Osteoblast (primary cell): ENCODE measurements around the gene WDFY4. TPM values are rescaled to one million over a fixed set of nuclear protein-coding genes. Genes with fewer than 3 reads are reported as not detected.

Experiments
- DNase-seq: peaks from one replicate; pipeline ENCODE4 v3.0.0; 2011; ENCODE audit warnings: low spot score, mixed read lengths; ENCODE audit not compliant: insufficient read length; ENCODE audit errors: missing footprints
- H2AFZ ChIP-seq: 2 replicates; pipeline ENCODE4 v1.6.0; 2011; ENCODE audit warnings: mild to moderate bottlenecking, low read length
- H3K27ac ChIP-seq: 2 replicates; pipeline ENCODE4 v1.5.1; 2011; ENCODE audit warnings: mild to moderate bottlenecking, low read depth, low read length, moderate library complexity
- H3K27me3 ChIP-seq: 2 replicates; pipeline ENCODE4 v1.6.0; 2012; ENCODE audit warnings: mild to moderate bottlenecking, control low read depth, inconsistent platforms, low read length, moderate library complexity; ENCODE audit not compliant: insufficient read depth
- H3K36me3 ChIP-seq: 2 replicates; pipeline ENCODE4 v1.5.1; 2011; ENCODE audit warnings: mild to moderate bottlenecking, low read length, control low read depth, moderate library complexity; ENCODE audit not compliant: insufficient read depth
- H3K4me1 ChIP-seq: 2 replicates; pipeline ENCODE4 v1.5.1; 2011; ENCODE audit warnings: mild to moderate bottlenecking, low read length, control low read depth, moderate library complexity; ENCODE audit not compliant: insufficient read depth
- H3K4me2 ChIP-seq: 2 replicates; pipeline ENCODE4 v1.6.0; 2011; ENCODE audit warnings: mild to moderate bottlenecking, low read length; ENCODE audit not compliant: insufficient read depth
- H3K4me3 ChIP-seq: fragments of 200-600 bp; sonication (generic); 3 replicates; pipeline ENCODE4 v1.5.1; 2012; ENCODE audit warnings: mild to moderate bottlenecking, low read length, inconsistent platforms; ENCODE audit not compliant: insufficient read depth
- H3K79me2 ChIP-seq: 2 replicates; pipeline ENCODE4 v1.6.0; 2012; ENCODE audit warnings: mild to moderate bottlenecking, low read length, control low read depth, inconsistent platforms; ENCODE audit not compliant: insufficient read depth
- H3K9me3 ChIP-seq: 2 replicates; pipeline ENCODE4 v1.5.1; 2011; ENCODE audit warnings: low read depth, low read length, control low read depth
- H4K20me1 ChIP-seq: 2 replicates; pipeline ENCODE4 v1.6.0; 2012; ENCODE audit warnings: mild to moderate bottlenecking, low read length, control low read depth; ENCODE audit not compliant: insufficient read depth
- CTCF ChIP-seq: IDR thresholded peaks from 2 replicates; pipeline ENCODE4 v1.5.1; 2011; ENCODE audit warnings: mild to moderate bottlenecking, low read depth, low read length, moderate library complexity; ENCODE audit errors: extremely low read depth
- total RNA-seq: library from RNA; depleted of rRNA; stranded (reverse); fragments of >200 nt; gene quantifications from 2 replicates; pipeline ENCODE4 v1.2.3, GENCODE V29; 2012

Gene WDFY4
- total RNA-seq, 1 donor = 0.36 TPM

DNA sequence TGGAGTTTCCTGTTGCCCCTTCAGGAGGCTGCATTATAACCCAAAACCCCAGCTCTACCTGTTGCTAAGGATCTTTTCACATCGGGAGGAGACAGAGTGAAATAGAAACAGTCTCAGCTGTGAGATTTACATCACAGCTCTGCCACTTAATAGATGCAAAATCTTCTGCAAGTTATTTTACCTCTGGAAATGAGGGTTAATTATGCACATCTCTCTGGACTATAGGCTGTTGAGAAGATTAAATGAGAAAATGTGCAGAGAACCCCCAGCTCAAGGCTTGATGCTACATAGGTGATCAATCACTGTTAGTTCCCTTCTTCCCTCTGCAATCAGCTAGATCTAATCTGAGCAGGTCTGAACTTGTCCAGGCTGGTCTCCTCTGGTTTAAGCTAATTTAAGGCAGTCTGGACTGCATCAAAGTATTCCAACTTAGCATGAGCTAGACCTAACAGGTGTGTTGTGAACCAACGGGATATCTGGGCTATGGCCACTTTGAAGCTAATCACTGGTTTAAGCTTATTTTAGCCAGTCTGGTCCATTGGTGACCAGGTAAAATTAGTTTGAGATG is 263.9 kb downstream of the WDFY4 start:
- Histone ChIP-seq H3K36me3 (no peaks in the 10 kb centered on the region), H3K9me3 (no peaks in the 10 kb centered on the region), H3K4me2 (no peak overlapping the region), H2AFZ (no peak overlapping the region), H3K27me3 (peaks cover 21% of the 10 kb centered on the region), H3K4me3 (no peak overlapping the region), H3K79me2 (no peaks in the 10 kb centered on the region), H3K27ac (no peak overlapping the region), H4K20me1 (no peaks in the 10 kb centered on the region), H3K4me1 (no peaks in the 10 kb centered on the region)
- no peak for TF ChIP-seq CTCF
- no peak for DNase-seq

DNA sequence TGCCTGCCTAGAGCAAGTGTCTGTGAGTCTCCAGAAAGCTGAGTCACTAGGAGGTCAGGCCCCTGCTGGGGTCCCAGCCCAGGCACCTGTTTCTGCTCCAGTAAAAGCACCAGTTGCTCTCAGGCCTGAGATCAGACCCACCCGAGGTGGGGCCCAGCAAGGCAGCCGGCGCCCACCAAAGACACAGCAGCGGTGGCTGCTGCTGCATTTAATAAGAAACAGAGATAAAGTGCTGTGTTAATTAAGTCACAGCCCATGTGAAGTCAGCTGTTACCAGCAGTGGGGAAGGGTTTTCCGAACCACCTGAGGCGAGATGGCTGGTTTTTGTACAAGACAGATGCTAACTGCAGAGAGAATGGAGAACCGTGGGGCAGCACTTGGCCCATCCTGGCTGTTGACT is 267.0 kb downstream of the WDFY4 start:
- Histone ChIP-seq H3K4me1 (no peaks in the 10 kb centered on the region), H3K4me2 (no peak overlapping the region), H3K4me3 (no peak overlapping the region), H3K79me2 (no peaks in the 10 kb centered on the region), H3K27ac (no peak overlapping the region), H4K20me1 (no peaks in the 10 kb centered on the region), H3K9me3 (no peaks in the 10 kb centered on the region), H2AFZ (no peak overlapping the region), H3K36me3 (no peaks in the 10 kb centered on the region), H3K27me3 (peaks cover 14% of the 10 kb centered on the region)
- TF ChIP-seq CTCF = no peak
- DNase-seq = no peak

GRCh38 chr10:48957361-48958151 is 272.9 kb downstream of the WDFY4 start:
- Histone ChIP-seq H4K20me1 (no peaks in the 10 kb centered on the region), H3K27me3 (peaks cover 4% of the 10 kb centered on the region), H3K79me2 (no peaks in the 10 kb centered on the region), H3K4me2 (no peak overlapping the region), H3K36me3 (no peaks in the 10 kb centered on the region), H3K4me1 (no peaks in the 10 kb centered on the region), H3K27ac (no peak overlapping the region), H3K4me3 (no peak overlapping the region), H3K9me3 (no peaks in the 10 kb centered on the region), H2AFZ (no peak overlapping the region)
- no peak for TF ChIP-seq CTCF
- peak; percentile 78 for DNase-seq

DNA sequence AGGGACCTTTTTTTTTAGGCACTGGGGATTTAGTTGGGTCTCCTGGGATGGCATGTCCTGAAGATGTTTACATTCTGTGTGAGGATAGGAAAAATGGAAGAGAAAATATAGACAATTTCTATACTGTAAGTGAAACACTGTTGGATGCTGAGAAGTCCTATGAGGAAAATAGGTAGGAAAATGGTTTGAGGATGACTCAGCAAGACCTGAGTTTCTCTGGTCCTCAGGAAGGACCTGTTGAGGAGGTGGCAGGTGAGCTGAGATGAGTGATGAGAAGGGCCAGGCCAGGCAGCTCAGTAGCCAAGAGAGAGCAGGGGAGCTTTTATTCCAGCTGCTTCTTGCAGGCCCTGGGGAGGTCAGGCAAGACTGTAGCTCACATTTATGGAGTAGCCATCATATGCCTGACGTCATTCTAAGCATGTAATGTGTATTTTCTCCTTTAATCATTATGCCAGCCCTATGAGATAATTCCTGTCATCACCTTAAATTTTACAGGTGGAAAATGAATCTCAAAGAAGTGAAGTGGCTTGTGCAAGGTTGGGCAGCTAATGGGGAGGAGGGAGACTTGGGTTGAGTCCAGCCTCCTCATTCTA is 274.0 kb downstream of the WDFY4 start:
- Histone ChIP-seq H3K9me3 (no peaks in the 10 kb centered on the region), H3K36me3 (no peaks in the 10 kb centered on the region), H2AFZ (no peak overlapping the region), H3K27me3 (peaks cover 4% of the 10 kb centered on the region), H3K79me2 (no peaks in the 10 kb centered on the region), H4K20me1 (no peaks in the 10 kb centered on the region), H3K4me2 (no peak overlapping the region), H3K4me1 (no peaks in the 10 kb centered on the region), H3K4me3 (no peak overlapping the region), H3K27ac (no peak overlapping the region)
- no peak for TF ChIP-seq CTCF
- DNase-seq = peak; percentile 50
